Measurements from ENCODE around the gene NFU1. TPM values are rescaled to one million over a fixed set of nuclear protein-coding genes. Genes with fewer than 3 reads are reported as not detected.

The NFU1 gene
- 27.5 and 39.9 TPM in 2 replicates for total RNA-seq (2014; rRNA removed; shearing (Covaris generic))
- polyA plus RNA-seq (2016; fragmentation: Nextera tagmentation; extraction: Ambion mirVana) = 96.7 and 102 TPM in 2 replicates
- long read RNA-seq, transcript NFU1-203 (8 exons, 1,467 nt) = major isoform, 11 of 14 reads
- long read RNA-seq, partial matches to known transcripts = 0 of 14 reads
- long read RNA-seq, other reads (novel, unspliced or antisense) = 2 of 14 reads

DNA sequence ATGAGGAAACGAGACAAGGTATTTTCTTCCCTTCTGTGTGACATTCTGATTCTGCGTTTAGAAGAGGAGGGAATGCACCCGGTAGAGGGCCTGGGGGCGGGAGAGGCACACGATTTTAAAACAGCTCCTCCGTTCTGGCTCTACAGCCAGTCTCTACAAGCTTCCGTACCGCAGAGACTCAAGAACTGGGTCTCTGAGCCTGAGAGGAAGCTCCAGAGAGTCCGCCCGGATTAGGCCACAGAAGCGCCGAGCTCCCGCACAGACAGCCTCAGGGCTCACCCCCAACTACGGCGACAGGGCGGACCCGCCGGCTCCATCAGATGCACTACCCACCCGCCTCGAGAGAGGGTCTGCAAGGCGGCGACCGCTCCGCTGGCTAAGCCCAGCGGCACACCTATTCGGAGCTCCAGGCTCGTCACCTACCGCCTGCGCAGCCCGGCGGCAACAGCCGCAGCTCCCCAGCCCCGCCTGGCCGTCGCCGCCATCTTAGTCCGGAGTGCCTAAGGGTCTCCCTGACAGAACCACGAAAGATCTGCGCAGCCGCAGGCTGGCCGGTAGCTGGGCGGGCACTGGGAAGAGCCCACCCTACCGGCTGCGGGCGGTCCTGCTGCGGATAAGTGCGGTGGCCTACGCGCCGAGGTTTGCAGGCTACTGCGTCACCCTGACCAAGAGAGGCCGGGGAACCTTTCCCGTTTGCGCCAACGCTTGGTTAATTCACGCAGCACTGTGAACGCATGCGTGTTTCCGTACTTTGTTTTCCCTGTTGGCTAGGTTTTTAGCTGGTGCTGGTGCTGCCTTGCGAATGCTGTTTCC lies at the start of gene NFU1:
Gene NFU1 (minus strand): TSS at position 498 of the 813 bp plus-strand sequence. CDS start 13 bp downstream, at position 485.
- Histone ChIP-seq H3K36me3 (ENCODE audit: insufficient read depth) (no peaks in the 10 kb centered on the region), H3K4me1 (ENCODE audit: insufficient read depth) (peaks cover 26% of the 10 kb centered on the region), H3K9me2 (ENCODE audit: insufficient read depth) (peaks cover 7% of the 10 kb centered on the region; the same call in 1 of the 2 replicates), H2AFZ (peak within 1 kb of the TSS; percentile 97), H3K79me2 (replicated peaks; ENCODE audit: insufficient read depth) (no peaks in the 10 kb centered on the region; the same call in 1 of the 2 replicates), H3K27ac (ENCODE audit: low read depth) (peak within 1 kb of the TSS; percentile 96), H4K20me1 (replicated peaks; ENCODE audit: insufficient read depth) (no peaks in the 10 kb centered on the region), H3F3A (replicated peaks; ENCODE audit: low read depth) (peaks cover 5% of the 10 kb centered on the region), H3K4me3 (peak within 1 kb of the TSS; percentile 62), H3K4me2 (peak within 1 kb of the TSS; percentile 80), H3K27me3 (ENCODE audit: insufficient read depth) (no peaks in the 10 kb centered on the region)
- TF ChIP-seq JUNB (IDR thresholded peaks at IDR 0.05; ENCODE audit: unreplicated experiment) = no peak
- TF ChIP-seq POLR2AphosphoS5 (IDR thresholded peaks at IDR 0.05; ENCODE audit: low read depth) = peak; percentile 89
- TF ChIP-seq CREB1 (CRISPR knock-in tag; IDR thresholded peaks at IDR 0.05; ENCODE audit: low read depth) = peak; percentile 71
- TF ChIP-seq, protein P1, sequence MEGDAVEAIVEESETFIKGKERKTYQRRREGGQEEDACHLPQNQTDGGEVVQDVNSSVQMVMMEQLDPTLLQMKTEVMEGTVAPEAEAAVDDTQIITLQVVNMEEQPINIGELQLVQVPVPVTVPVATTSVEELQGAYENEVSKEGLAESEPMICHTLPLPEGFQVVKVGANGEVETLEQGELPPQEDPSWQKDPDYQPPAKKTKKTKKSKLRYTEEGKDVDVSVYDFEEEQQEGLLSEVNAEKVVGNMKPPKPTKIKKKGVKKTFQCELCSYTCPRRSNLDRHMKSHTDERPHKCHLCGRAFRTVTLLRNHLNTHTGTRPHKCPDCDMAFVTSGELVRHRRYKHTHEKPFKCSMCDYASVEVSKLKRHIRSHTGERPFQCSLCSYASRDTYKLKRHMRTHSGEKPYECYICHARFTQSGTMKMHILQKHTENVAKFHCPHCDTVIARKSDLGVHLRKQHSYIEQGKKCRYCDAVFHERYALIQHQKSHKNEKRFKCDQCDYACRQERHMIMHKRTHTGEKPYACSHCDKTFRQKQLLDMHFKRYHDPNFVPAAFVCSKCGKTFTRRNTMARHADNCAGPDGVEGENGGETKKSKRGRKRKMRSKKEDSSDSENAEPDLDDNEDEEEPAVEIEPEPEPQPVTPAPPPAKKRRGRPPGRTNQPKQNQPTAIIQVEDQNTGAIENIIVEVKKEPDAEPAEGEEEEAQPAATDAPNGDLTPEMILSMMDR (conservative IDR thresholded peaks at IDR 0.05; ENCODE audit: low read depth in 2 of 2) = peak; percentile 39 to 57
- peaks cover 11% of the 10 kb centered on the region for H3K27me3 Mint-ChIP-seq (ENCODE audit: insufficient read depth, low read depth, poor library complexity)
- DNase-seq (ENCODE audit: low spot score) = peak; percentile 97
- H3K4me3 Mint-ChIP-seq = peak within 1 kb of the TSS; percentile 95
- peak within 1 kb of the TSS; percentile 98 for H3K27ac Mint-ChIP-seq
- H3K36me3 Mint-ChIP-seq (ENCODE audit: low read depth) = no peaks in the 10 kb centered on the region; the same call in 2 of the 3 replicates
- peaks cover 29% of the 10 kb centered on the region for H3K4me1 Mint-ChIP-seq
- ATAC-seq = peak; percentile 96
- H3K9me3 Mint-ChIP-seq = 0 out of 3 replicates have a peak, but pooled peaks cover 5% of the 10 kb centered on the region

DNA sequence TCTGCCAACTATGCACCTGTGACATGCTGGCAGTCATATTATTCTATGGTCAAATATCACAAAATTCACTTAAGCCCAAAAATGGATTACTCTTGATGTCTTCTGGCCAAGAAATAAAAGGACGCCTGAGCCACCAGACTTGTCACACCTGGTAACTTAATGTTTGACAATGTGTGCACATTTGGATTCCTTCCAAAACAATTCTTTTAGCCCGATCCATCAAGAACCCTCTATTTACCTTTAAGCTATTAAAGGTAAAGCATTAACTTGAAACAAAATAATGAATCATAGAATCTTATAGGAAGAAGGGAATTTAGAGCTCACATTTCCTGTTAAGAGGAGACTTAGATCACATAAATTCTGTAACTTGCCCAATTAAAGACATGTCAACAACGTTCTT lies 46.5 kb upstream of the NFU1 start:
- Mint-ChIP-seq H3K27me3 (ENCODE audit: insufficient read depth, low read depth, poor library complexity) (no peaks in the 10 kb centered on the region), H3K9me3 (no peaks in the 10 kb centered on the region), H3K4me1 (no peaks in the 10 kb centered on the region), H3K36me3 (ENCODE audit: low read depth) (no peaks in the 10 kb centered on the region), H3K4me3 (no peak overlapping the region), H3K27ac (no peak overlapping the region)
- no peaks in the 10 kb centered on the region for H4K20me1 ChIP-seq (replicated peaks; ENCODE audit: insufficient read depth)
- H3K79me2 ChIP-seq (replicated peaks; ENCODE audit: insufficient read depth) = no peaks in the 10 kb centered on the region
- no peaks in the 10 kb centered on the region for H3F3A ChIP-seq (replicated peaks; ENCODE audit: low read depth)
- H3K36me3 ChIP-seq (ENCODE audit: insufficient read depth) = no peaks in the 10 kb centered on the region
- 0 out of 2 replicates have a peak, but pooled peaks cover 3% of the 10 kb centered on the region for H3K9me2 ChIP-seq (ENCODE audit: insufficient read depth)
- H3K4me1 ChIP-seq (ENCODE audit: insufficient read depth) = no peaks in the 10 kb centered on the region
- no peaks in the 10 kb centered on the region for H3K27me3 ChIP-seq (ENCODE audit: insufficient read depth)
- no peak overlapping the region for H2AFZ ChIP-seq
- H3K4me3 ChIP-seq = no peak overlapping the region
- ATAC-seq = no peak
- no peak for DNase-seq (ENCODE audit: low spot score)
- H3K4me2 ChIP-seq = no peak overlapping the region
- H3K27ac ChIP-seq (ENCODE audit: low read depth) = no peak overlapping the region
- TF ChIP-seq ZNF114 (CRISPR knock-in tag; IDR thresholded peaks at IDR 0.05) (no peak), STAT1 (IDR thresholded peaks at IDR 0.05; ENCODE audit: unreplicated experiment) (no peak)
- TF ChIP-seq, protein P2, sequence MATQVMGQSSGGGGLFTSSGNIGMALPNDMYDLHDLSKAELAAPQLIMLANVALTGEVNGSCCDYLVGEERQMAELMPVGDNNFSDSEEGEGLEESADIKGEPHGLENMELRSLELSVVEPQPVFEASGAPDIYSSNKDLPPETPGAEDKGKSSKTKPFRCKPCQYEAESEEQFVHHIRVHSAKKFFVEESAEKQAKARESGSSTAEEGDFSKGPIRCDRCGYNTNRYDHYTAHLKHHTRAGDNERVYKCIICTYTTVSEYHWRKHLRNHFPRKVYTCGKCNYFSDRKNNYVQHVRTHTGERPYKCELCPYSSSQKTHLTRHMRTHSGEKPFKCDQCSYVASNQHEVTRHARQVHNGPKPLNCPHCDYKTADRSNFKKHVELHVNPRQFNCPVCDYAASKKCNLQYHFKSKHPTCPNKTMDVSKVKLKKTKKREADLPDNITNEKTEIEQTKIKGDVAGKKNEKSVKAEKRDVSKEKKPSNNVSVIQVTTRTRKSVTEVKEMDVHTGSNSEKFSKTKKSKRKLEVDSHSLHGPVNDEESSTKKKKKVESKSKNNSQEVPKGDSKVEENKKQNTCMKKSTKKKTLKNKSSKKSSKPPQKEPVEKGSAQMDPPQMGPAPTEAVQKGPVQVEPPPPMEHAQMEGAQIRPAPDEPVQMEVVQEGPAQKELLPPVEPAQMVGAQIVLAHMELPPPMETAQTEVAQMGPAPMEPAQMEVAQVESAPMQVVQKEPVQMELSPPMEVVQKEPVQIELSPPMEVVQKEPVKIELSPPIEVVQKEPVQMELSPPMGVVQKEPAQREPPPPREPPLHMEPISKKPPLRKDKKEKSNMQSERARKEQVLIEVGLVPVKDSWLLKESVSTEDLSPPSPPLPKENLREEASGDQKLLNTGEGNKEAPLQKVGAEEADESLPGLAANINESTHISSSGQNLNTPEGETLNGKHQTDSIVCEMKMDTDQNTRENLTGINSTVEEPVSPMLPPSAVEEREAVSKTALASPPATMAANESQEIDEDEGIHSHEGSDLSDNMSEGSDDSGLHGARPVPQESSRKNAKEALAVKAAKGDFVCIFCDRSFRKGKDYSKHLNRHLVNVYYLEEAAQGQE (IDR thresholded peaks at IDR 0.05; ENCODE audit: unreplicated experiment) = no peak
- TF ChIP-seq, protein P1 (conservative IDR thresholded peaks at IDR 0.05; ENCODE audit: low read depth in 2 of 2) = no peak

All from GM23338 (cell line).